CD14-positive monocyte (primary cell): ENCODE measurements around the gene UBQLNL. TPM values are rescaled to one million over a fixed set of nuclear protein-coding genes. Genes with fewer than 3 reads are reported as not detected.

Source experiments
- DNase-seq, 3 donors: peaks; one replicate each; pipeline ENCODE4 v3.0.0-alpha.2; 2011 to 2022
- H2AFZ ChIP-seq: 2 replicates; pipeline ENCODE4 v1.6.0; 2012; ENCODE audit warnings: mild to moderate bottlenecking, low read depth, low read length, inconsistent platforms; ENCODE audit not compliant: insufficient read depth, poor library complexity, severe bottlenecking
- H3K27ac ChIP-seq, 2 donors: 1 replicate in 1 of 2; 2 replicates in 1 of 2; pipeline ENCODE4 v1.5.1; 2012 to 2013; ENCODE audit warnings: low read length in 2 of 2, control low read depth in 1 of 2, inconsistent platforms in 1 of 2, low read depth in 1 of 2, mild to moderate bottlenecking in 1 of 2
- H3K27me3 ChIP-seq, 2 donors: one replicate each; pipeline versions ENCODE4 v1.6.0 to v1.6.1; 2011 to 2013; ENCODE audit warnings: low read length in 2 of 2; ENCODE audit not compliant: control insufficient read depth in 2 of 2, insufficient read depth in 2 of 2
- H3K36me3 ChIP-seq, 2 donors: replicated peaks in 1 of 2; 1 replicate in 1 of 2; 2 replicates in 1 of 2; pipeline versions ENCODE4 v1.5.1 to v1.6.1; 2012 to 2013; ENCODE audit warnings: low read length in 2 of 2, control low read depth in 1 of 2, inconsistent platforms in 1 of 2, mild to moderate bottlenecking in 1 of 2; ENCODE audit not compliant: insufficient read depth in 2 of 2, control insufficient read depth in 1 of 2
- H3K4me1 ChIP-seq, 2 donors: 1 replicate in 1 of 2; 2 replicates in 1 of 2; pipeline versions ENCODE4 v1.5.1 to v1.6.1; 2012 to 2013; ENCODE audit warnings: low read length in 2 of 2, control low read depth in 1 of 2, inconsistent platforms in 1 of 2, mild to moderate bottlenecking in 1 of 2, moderate library complexity in 1 of 2; ENCODE audit not compliant: insufficient read depth in 2 of 2, control insufficient read depth in 1 of 2
- H3K4me2 ChIP-seq: replicated peaks from 2 replicates; pipeline ENCODE3; 2012; ENCODE audit warnings: low read length, moderate library complexity, mild to moderate bottlenecking; ENCODE audit not compliant: poor library complexity, severe bottlenecking; ENCODE audit errors: extremely low read depth
- H3K4me3 ChIP-seq, 3 experiments: fragments of 200-600 bp in 1 of 3; sonication (generic) in 1 of 3; replicated peaks in 1 of 3; 1 replicate in 2 of 3; 2 replicates in 1 of 3; pipeline ENCODE4 v1.5.1; 2011 to 2013; ENCODE audit warnings: low read length in 3 of 3, mild to moderate bottlenecking in 3 of 3, control low read depth in 2 of 3, low read depth in 2 of 3, inconsistent platforms in 1 of 3, moderate library complexity in 1 of 3
- H3K79me2 ChIP-seq: 2 replicates; pipeline ENCODE4 v1.6.0; 2012; ENCODE audit warnings: mild to moderate bottlenecking, control low read depth, inconsistent platforms, low read length, moderate library complexity; ENCODE audit not compliant: insufficient read depth
- H3K9ac ChIP-seq: 2 replicates; pipeline ENCODE4 v1.6.0; 2017; ENCODE audit warnings: low read length, mild to moderate bottlenecking; ENCODE audit not compliant: insufficient read depth, poor library complexity, severe bottlenecking
- H3K9me3 ChIP-seq, 2 donors: replicated peaks in 1 of 2; 1 replicate in 1 of 2; 2 replicates in 1 of 2; pipeline versions ENCODE4 v1.5.1 to v1.6.1; 2012 to 2013; ENCODE audit warnings: low read length in 2 of 2, control low read depth in 1 of 2; ENCODE audit not compliant: control insufficient read depth in 1 of 2, insufficient read depth in 1 of 2
- H4K20me1 ChIP-seq: 2 replicates; pipeline ENCODE4 v1.6.0; 2012; ENCODE audit warnings: mild to moderate bottlenecking, low read length, control low read depth, moderate library complexity; ENCODE audit not compliant: insufficient read depth
- H3K27ac Mint-ChIP-seq, 7 donors: one replicate each; pipeline ENCODE4 v1.8.0; 2020; ENCODE audit warnings: mild to moderate bottlenecking in 7 of 7, mixed read lengths in 7 of 7, moderate library complexity in 6 of 7, inconsistent platforms in 2 of 7
- H3K27me3 Mint-ChIP-seq, 3 donors: one replicate each; pipeline ENCODE4 v1.8.0; 2021 to 2022; ENCODE audit warnings: low read depth in 3 of 3, mild to moderate bottlenecking in 3 of 3, mixed read lengths in 3 of 3, moderate library complexity in 3 of 3, inconsistent platforms in 1 of 3
- H3K36me3 Mint-ChIP-seq, 2 donors: one replicate each; pipeline ENCODE4 v1.8.0; 2020; ENCODE audit warnings: mixed read lengths in 2 of 2, inconsistent platforms in 1 of 2, mild to moderate bottlenecking in 1 of 2
- H3K4me1 Mint-ChIP-seq: one replicate; pipeline ENCODE4 v1.8.0; 2020; ENCODE audit warnings: mild to moderate bottlenecking, mixed read lengths
- H3K4me3 Mint-ChIP-seq, 2 donors: one replicate each; pipeline ENCODE4 v1.8.0; 2020; ENCODE audit warnings: mild to moderate bottlenecking in 2 of 2, mixed read lengths in 2 of 2, moderate library complexity in 1 of 2
- H3K9me3 Mint-ChIP-seq, 7 donors: one replicate each; pipeline ENCODE4 v1.8.0; 2020 to 2022; ENCODE audit warnings: mixed read lengths in 7 of 7, mild to moderate bottlenecking in 6 of 7, moderate library complexity in 6 of 7, inconsistent platforms in 2 of 7
- CTCF ChIP-seq: fragments of 200-600 bp; IDR thresholded peaks from one replicate; pipeline ENCODE4 v1.8.0; 2022; ENCODE audit warnings: antibody characterized with exemption, mild to moderate bottlenecking
- WGBS: methylation state at CpG from one replicate; pipeline ENCODE4 v1.1.5; 2013; ENCODE audit warnings: missing lambda C conversion rate; ENCODE audit not compliant: insufficient coverage; 5-methylcytosine and 5-hydroxymethylcytosine counted together
- intact Hi-C, 2 donors: fragments of 100-400 bp; cut with micrococcal nuclease; formaldehyde crosslinking; loops; one replicate each; pipeline versions ENCODE4 v1.15.0 to v1.15.1; 2023
- polyA plus RNA-seq, 3 donors: library from polyadenylated mRNA; depleted of rRNA in 1 of 3; unstranded in 2 of 3; stranded (reverse) in 1 of 3; fragments of 300-500 nt in 2 of 3; fragments of >200 nt in 1 of 3; fragmentation: Illumina TruSeq in 2 of 3; gene quantifications; 1 replicate in 2 of 3; 2 replicates in 1 of 3; pipeline ENCODE4 v1.2.3, GENCODE V29; 2012 to 2021

Gene UBQLNL
- polyA plus RNA-seq, 3 donors = 0.33 TPM; not detected in 2

GRCh38 chr11:5536482-5536881 is 20.0 kb upstream of the UBQLNL start:
- DNase-seq = no peak
- Mint-ChIP-seq H3K27ac (no peak overlapping the region), H3K4me1 (peaks cover 6% of the 10 kb centered on the region), H3K27me3 (no peaks in the 10 kb centered on the region), H3K9me3 (peaks cover 0 to 12% (median 6%) of the 10 kb centered on the region in 7 donors), H3K4me3 (no peak overlapping the region), H3K36me3 (no peaks in the 10 kb centered on the region)
- Histone ChIP-seq H3K27ac (no peak overlapping the region), H3K36me3 (no peaks in the 10 kb centered on the region), H3K4me1 (no peaks in the 10 kb centered on the region), H3K4me3 (no peak overlapping the region), H3K79me2 (no peaks in the 10 kb centered on the region), H4K20me1 (no peaks in the 10 kb centered on the region), H2AFZ (no peak overlapping the region), H3K4me2 (no peak overlapping the region), H3K9me3 (no peaks in the 10 kb centered on the region), H3K9ac (no peak overlapping the region), H3K27me3 (no peaks in the 10 kb centered on the region)
- no peak for TF ChIP-seq CTCF
- intact Hi-C loops = no loop called here

- H3K36me3 ChIP-seq = no peaks in the 10 kb centered on the region
- H4K20me1 ChIP-seq = no peaks in the 10 kb centered on the region
- Mint-ChIP-seq H3K4me1 (peaks cover 6% of the 10 kb centered on the region), H3K4me3 (no peak overlapping the region), H3K9me3 (peaks cover 0 to 10% (median 3%) of the 10 kb centered on the region in 7 donors), H3K27ac (no peak overlapping the region), H3K36me3 (no peaks in the 10 kb centered on the region), H3K27me3 (no peaks in the 10 kb centered on the region)
- TF ChIP-seq CTCF = no peak
- no peaks in the 10 kb centered on the region for H3K79me2 ChIP-seq
- no peaks in the 10 kb centered on the region for H3K27me3 ChIP-seq
- no peak for DNase-seq
- no peak overlapping the region for H3K27ac ChIP-seq
- no peak overlapping the region for H3K4me3 ChIP-seq
- no peak overlapping the region for H3K4me2 ChIP-seq
- no peaks in the 10 kb centered on the region for H3K9me3 ChIP-seq
- no peak overlapping the region for H3K9ac ChIP-seq
- WGBS = no CpG with 5 or more reads among the region's 1 CpG
- intact Hi-C loops = no loop called here
- H2AFZ ChIP-seq = no peak overlapping the region
- no peaks in the 10 kb centered on the region for H3K4me1 ChIP-seq
Measured at GRCh38 chr11:5534046-5534445, 17.5 kb upstream of the UBQLNL start.
